GM21786 (cell line): ENCODE data around the gene TM9SF3.

Source experiments
- ATAC-seq: cut with Tn5 transposase; IDR thresholded peaks from one replicate; pipeline ENCODE4 v1.9.1; 2021; ENCODE audit not compliant: unreplicated experiment

Gene TM9SF3

GRCh38 chr10:96513305-96513697 lies 73.5 kb downstream of the TM9SF3 start:
- peak; percentile 59 for ATAC-seq

GRCh38 chr10:96512524-96513304 lies 74.1 kb downstream of the TM9SF3 start:
- peak; percentile 2 for ATAC-seq

- no peak for ATAC-seq
These were observed 75.5 kb downstream of the TM9SF3 start for GRCh38 chr10:96511044-96511945.

GRCh38 chr10:96509017-96509641 lies 77.7 kb downstream of the TM9SF3 start:
- ATAC-seq = no peak

GRCh38 chr10:96507044-96507443 lies 79.8 kb downstream of the TM9SF3 start:
- ATAC-seq = no peak

GRCh38 chr10:96505150-96506136 lies 81.4 kb downstream of the TM9SF3 start:
- ATAC-seq = no peak

GRCh38 chr10:96502561-96503282 lies 84.1 kb downstream of the TM9SF3 start:
- no peak for ATAC-seq

- no peak for ATAC-seq
These were observed 84.8 kb downstream of the TM9SF3 start for GRCh38 chr10:96501985-96502384.

- ATAC-seq = no peak
These were observed 86.3 kb downstream of the TM9SF3 start for GRCh38 chr10:96500519-96500918.

GRCh38 chr10:96500050-96500449 lies 86.8 kb downstream of the TM9SF3 start:
- ATAC-seq = no peak

GRCh38 chr10:96497391-96497790 lies 89.4 kb downstream of the TM9SF3 start:
- ATAC-seq = no peak

- ATAC-seq = no peak
These were observed 90.4 kb downstream of the TM9SF3 start for GRCh38 chr10:96496281-96496925.

GRCh38 chr10:96495544-96495943 lies 91.3 kb downstream of the TM9SF3 start:
- no peak for ATAC-seq

GRCh38 chr10:96494694-96495093 lies 92.1 kb downstream of the TM9SF3 start:
- ATAC-seq = no peak

GRCh38 chr10:96493871-96494525 lies 92.8 kb downstream of the TM9SF3 start:
- no peak for ATAC-seq

- ATAC-seq = no peak
These were observed 93.6 kb downstream of the TM9SF3 start for GRCh38 chr10:96493254-96493653.

- no peak for ATAC-seq
These were observed 95.5 kb downstream of the TM9SF3 start for GRCh38 chr10:96491303-96491702.

- no peak for ATAC-seq
These were observed 98.5 kb downstream of the TM9SF3 start for GRCh38 chr10:96488161-96488935.
